Measurements from ENCODE around the gene GPR78.

The GPR78 gene

DNA sequence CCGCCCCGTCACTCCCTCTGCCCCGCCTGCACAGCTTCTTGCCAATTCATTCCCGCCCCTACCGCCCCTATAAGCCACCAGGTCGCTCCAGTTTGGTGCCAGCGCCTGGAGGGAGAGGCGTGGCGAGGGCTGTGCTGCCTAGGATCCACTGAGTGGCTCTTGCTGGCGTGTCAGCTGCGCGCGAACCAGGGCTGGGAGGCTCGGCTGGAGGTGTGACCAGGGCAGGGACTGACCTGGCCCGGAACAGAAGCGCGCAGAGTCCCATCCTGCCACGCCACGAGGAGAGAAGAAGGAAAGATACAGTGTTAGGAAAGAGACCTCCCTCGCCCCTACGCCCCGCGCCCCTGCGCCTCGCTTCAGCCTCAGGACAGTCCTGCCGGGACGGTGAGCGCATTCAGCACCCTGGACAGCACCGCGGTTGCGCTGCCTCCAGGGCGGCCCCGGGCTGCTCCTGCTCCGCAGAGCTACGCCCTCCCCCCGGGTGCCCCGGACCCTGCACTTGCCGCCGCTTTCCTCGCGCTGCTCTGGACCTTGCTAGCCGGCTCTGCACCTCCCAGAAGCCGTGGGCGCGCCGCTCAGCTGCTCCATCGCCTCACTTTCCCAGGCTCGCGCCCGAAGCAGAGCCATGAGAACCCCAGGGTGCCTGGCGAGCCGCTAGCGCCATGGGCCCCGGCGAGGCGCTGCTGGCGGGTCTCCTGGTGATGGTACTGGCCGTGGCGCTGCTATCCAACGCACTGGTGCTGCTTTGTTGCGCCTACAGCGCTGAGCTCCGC is at the start of gene GPR78:
TSS of gene GPR78 (plus strand) at position 72 of the 773 bp plus-strand sequence. CDS start at position 663, 591 bp downstream.
- DNase-seq (ENCODE audit: low spot score), result no peak

DNA sequence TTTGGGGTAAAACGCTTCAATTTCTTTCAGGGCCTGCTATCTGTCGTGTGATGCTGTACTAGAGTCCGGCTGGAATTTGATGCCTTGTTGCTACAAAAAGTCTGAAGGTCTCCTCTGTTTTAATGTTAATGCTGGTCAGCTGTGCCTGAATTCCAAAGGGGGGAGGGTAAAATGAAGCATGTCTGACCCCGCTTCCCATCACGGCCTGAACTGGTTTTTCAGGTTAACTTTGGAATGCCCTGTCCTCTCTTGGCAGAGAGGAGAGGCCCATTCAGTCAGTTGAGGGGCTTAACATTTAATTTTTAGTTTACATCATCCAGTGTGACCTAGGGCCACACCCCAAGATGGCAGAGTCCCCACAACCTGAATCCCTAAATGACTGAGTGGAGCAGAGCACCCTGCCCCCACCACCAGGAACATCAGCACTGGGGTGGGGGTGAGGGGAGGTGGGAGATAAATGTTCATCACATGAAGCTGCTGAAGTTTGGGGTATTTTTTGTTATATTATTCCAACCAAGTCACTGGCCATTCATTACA is 47.9 kb upstream of the GPR78 start:
- DNase-seq (ENCODE audit: low spot score), result no peak

GRCh38 chr4:8533274-8533865 is 46.8 kb upstream of the GPR78 start:
- DNase-seq (ENCODE audit: low spot score), result no peak

GRCh38 chr4:8534129-8534528 is 46.1 kb upstream of the GPR78 start:
- DNase-seq (ENCODE audit: low spot score), result no peak

DNA sequence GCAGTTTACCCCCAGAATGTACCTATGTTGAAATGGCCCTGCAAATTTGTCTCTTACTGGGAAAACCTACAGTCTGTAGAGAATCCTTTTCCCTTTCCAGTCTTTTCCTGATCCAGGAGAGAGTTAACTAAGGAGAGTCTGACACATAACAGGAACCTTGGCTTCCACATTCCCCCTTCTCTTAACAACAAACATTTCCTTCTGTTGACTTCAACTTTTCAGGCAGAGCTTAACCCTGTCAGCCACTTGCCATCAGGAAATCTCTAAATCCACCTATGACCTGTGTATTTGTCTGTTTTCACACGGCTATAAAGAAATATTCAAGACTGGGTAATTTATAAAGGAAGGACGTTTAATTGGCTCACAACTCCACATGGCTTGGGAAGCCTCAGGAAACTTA is 45.6 kb upstream of the GPR78 start:
- no peak for DNase-seq (ENCODE audit: low spot score)

GRCh38 chr4:8536467-8536866 is 43.7 kb upstream of the GPR78 start:
- no peak for DNase-seq (ENCODE audit: low spot score)

- no peak for DNase-seq (ENCODE audit: low spot score)
Observed at GRCh38 chr4:8537041-8537461, 43.1 kb upstream of the GPR78 start.

GRCh38 chr4:8538076-8538702 is 42.0 kb upstream of the GPR78 start:
- no peak for DNase-seq (ENCODE audit: low spot score)

DNA sequence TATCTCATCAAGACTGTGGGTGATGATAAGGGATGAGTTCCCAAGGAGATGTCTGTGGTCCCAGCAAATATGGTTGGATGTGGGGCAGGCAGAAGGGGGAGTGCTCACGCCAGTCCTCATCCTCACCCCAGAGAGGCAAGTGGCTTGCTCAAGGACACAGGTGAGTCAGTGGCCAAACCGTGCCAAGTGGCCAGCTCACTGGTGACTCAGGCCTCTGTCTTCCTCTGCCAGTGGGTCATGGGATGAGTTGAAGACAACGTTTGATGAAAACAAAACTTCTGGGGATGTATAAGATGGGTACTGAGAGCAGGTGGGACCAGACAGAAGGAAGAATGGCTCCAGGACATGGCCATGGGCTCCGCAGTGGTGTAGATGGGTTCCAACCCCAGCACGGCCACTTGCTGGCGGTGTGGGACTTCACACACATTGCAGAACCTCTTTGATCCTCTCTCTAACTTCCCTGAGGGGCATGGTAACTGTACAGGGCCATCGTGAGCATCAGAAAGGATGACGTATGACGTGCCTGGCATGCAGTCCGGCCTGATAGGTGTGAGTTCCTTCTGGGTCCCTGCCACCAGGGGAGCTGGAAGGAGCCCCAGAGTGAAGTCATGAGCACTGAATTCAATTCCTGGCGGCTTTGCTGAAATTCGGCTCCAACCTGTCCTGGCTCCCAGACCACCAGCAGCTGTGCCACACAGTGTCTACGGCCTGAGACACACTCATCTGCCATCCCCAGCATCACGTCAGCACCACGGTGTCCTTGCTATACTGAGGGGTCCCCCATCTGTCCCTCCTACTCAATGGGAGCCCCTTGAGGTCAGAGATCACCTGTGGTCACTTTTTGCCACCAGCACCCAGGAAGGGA is 41.3 kb upstream of the GPR78 start:
- no peak for DNase-seq (ENCODE audit: low spot score)

DNA sequence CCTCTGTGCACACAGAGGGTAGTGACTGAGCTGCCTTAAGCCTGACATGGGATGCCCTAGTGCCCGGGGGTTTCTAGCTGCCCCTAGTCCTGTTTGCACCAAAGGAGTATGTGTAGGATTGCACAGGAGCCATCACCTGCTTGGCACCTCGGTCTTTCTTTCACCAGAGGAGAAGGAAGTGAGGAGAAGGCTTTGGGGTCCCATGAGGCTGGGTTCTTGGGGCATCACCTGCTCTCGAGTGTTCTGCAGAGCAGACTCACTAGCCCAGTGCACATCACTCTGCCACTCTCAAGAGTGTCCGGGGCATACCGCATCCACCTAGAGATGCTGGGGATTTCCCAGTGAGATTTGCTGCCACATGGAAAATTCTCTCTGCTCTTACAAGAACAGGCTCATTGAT is 40.5 kb upstream of the GPR78 start:
- DNase-seq (ENCODE audit: low spot score), result no peak

DNA sequence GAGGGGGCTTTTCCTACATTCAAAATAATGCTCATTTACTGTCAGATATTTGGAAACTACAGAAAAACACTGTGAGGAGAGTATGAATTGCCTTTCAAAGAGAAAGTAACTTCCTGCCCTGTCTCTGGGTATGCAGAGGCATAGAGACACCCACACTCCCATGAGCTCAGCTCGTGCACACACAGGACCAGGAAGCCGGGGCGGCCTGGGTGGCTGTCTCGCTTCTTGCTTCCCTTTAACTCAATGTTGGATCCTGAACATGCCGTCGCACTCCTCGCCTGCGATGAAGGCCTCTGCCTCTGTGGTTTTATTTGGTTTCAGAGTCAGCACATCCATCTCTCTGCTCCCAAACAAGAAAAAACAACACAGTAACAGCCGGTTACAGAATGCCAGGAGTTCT is 40.1 kb upstream of the GPR78 start:
- DNase-seq (ENCODE audit: low spot score), result no peak

- no peak for DNase-seq (ENCODE audit: low spot score)
Observed at GRCh38 chr4:8540586-8540985, 39.6 kb upstream of the GPR78 start.

- DNase-seq (ENCODE audit: low spot score), result no peak
Observed at GRCh38 chr4:8540991-8541390, 39.2 kb upstream of the GPR78 start.

DNA sequence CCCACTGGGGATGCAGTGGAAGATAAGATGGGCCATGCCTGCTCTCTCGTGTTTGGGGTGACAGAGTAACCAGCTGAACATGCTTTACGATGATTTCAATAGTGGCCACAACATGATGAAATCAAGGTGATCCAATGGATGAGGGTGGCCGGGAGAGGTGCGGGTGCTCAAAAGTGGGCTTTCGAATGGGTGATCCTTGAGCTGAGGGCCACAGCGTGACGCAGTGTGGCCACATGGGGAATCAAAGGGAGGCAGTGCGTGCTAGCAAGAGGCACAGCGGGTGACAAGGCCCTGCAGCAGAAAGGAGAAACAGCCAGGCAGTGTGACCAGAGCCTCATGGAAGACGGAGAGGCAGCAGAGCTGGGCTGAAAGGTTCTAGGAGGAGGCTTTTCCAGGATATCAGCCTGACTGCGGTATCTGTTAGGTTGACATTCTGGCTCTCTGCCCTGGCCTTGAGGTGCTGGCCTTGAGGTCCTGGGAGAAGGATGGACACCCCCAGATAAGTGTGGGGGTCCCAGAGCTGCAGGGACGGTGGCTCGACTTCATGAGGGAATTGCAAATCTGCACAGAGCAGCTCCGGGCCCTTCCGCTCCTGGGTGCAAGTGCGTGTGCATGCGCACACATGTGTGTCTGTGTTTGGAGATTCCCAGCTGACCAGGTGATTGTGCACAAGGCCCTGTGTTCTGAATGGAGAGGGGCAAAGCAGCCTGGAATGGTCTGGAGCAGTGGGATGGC is 38.0 kb upstream of the GPR78 start:
- DNase-seq (ENCODE audit: low spot score), result no peak

DNA sequence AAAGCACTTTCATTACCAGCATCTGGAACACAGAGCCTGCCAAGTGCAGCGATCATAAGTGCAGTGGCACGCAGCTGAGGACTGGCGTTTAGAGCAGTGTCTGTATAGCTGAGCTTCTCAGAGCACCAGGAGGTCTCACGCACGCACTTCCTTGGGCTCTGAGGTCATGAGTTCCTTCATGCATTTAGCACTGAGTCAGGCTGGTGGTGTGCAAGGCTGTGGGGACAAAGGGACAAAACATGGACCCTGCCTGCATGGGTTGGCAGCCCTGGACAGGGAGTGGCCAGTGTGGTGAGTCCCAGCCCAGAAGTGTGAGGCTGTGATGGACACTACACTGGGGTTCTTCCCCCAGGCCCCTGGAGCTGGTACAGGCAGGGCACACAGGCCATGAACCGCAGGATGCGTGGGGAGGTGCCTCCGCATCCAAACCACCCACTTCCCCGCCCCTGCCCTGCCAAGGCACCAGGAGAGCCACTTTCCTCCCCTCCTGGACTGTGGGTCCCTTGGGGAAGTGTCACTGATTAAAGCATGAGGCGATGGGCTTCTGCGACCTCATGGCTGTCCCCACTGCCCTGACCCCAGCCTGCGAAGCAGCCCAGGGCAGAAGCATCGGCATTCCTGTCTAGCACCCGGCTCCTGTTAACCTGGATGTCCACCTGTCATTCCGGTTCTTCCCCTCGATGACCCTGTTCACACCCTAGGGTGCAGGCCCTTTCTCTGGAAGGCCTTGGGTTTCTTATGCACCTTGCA is 37.2 kb upstream of the GPR78 start:
- no peak for DNase-seq (ENCODE audit: low spot score)

- no peak for DNase-seq (ENCODE audit: low spot score)
Observed at GRCh38 chr4:8543623-8544022, 36.6 kb upstream of the GPR78 start.

GRCh38 chr4:8544282-8544681 is 35.9 kb upstream of the GPR78 start:
- DNase-seq (ENCODE audit: low spot score), result no peak

- no peak for DNase-seq (ENCODE audit: low spot score)
Observed at GRCh38 chr4:8544741-8545438, 35.3 kb upstream of the GPR78 start.

DNA sequence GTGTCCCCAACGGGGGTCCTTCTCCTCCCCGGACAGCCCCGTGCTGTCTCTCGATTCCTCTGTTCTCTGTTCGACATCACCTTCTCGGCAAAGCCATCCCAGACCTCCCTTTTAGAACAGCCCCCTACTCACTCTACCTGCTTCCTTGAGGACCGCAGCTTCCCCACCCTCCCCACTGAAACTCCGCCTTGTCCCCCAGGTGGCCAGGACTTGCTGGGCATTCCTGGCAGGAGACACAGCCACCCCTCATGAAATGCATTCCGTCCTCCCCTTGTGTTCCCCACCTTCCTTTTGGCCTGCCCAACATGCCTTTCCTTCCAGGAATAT is 34.8 kb upstream of the GPR78 start:
- DNase-seq (ENCODE audit: low spot score), result no peak

GRCh38 chr4:8546766-8547107 is 33.5 kb upstream of the GPR78 start:
- no peak for DNase-seq (ENCODE audit: low spot score)

Measured in hematopoietic multipotent progenitor cell treated with erythropoietin and hydrocortisone succinate and interleukin-3 and kit ligand, for 17 days (in vitro differentiated cells).